GM12892 (cell line): ENCODE data around the gene ZCCHC8. TPM values are rescaled to one million over a fixed set of nuclear protein-coding genes. Genes with fewer than 3 reads are reported as not detected.
A peak's percentile ranks its signal among the peaks of the same experiment; 100 is the strongest.

Source experiments
- DNase-seq: peaks from one replicate; pipeline ENCODE4 v3.0.0; 2011; ENCODE audit not compliant: insufficient read length
- FAIRE-seq: peaks from 2 replicates; lab custom pipeline; 2011; peaks lifted over from hg19 to GRCh38; lab: Jason Lieb, UNC
- POLR2A ChIP-seq: IDR thresholded peaks from 2 replicates; pipeline ENCODE4 v1.6.1; 2011; ENCODE audit warnings: low read depth, low read length, control low read depth
- POLR2AphosphoS5 ChIP-seq: IDR thresholded peaks from 2 replicates; pipeline ENCODE4 v1.6.1; 2011; ENCODE audit warnings: low read depth, low read length, control low read depth
- TAF1 ChIP-seq: IDR thresholded peaks from 2 replicates; pipeline ENCODE4 v1.6.1; 2011; ENCODE audit warnings: low read depth, mild to moderate bottlenecking, control low read depth, low read length, borderline replicate concordance
- polyA plus RNA-seq: library from polyadenylated mRNA; unstranded; fragments of >200 nt; gene quantifications from one replicate; pipeline ENCODE4 v1.2.1, GENCODE V29; 2012; ENCODE audit warnings: missing spikeins, inconsistent platforms; ENCODE audit not compliant: missing spikeins

Gene ZCCHC8
- polyA plus RNA-seq: 23.6 TPM

- peak; percentile 83 for TF ChIP-seq TAF1
- peak; percentile 89; the same call in 1 of the 2 replicates for TF ChIP-seq POLR2A
- peak; percentile 82 for TF ChIP-seq POLR2AphosphoS5
- peak; percentile 97 for FAIRE-seq
- DNase-seq: peak; percentile 75
Observed at GRCh38 chr12:122500685-122501488, at the start of gene ZCCHC8. ZCCHC8 (minus strand) TSS chr12:122500932; CDS start chr12:122500840, 92 bp downstream.

DNA sequence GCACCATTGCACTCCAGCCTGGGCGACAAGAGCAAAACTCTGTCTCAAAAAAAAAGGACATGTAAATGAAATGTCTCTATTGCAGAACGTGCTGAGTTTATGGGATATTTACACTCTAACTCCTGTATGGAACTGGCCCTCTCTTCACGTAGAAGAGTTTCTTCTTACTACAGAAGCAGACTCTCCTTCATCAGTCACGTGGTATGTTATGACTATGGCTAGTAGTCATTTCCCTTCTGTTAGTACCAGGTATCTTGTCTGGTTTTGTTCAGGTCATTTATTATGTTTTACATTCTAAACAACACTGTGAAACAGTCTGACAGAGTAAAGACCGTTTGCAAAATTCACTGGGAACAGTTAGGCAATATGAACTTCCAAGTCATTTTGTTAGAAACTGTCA, 46.6 kb upstream of the ZCCHC8 start:
- TF ChIP-seq POLR2A: no peak
- no peak for TF ChIP-seq TAF1
- TF ChIP-seq POLR2AphosphoS5: no peak
- FAIRE-seq (no peak), DNase-seq (no peak)

DNA sequence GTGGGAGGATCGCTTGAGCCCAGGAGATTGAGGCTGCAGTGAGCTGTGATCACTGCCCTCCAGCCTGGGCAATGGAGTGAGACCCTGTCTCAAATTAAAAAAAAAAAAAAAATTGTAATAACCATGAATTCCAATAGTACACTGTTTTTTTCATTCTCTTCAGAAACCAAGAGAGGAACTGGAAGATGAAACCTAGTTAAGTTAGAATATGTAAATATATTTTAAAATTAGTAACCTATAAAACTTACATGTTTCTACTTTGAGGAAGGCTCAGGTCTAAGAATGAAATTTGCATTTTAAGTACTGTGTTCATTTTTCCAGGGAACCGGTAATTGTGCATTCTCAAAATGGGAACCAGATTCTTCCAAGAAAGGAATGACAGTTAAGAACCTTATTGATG, 45.1 kb upstream of the ZCCHC8 start:
- DNase-seq (no peak), FAIRE-seq (no peak)
- TF ChIP-seq TAF1 (no peak), POLR2A (no peak), POLR2AphosphoS5 (no peak)

DNA sequence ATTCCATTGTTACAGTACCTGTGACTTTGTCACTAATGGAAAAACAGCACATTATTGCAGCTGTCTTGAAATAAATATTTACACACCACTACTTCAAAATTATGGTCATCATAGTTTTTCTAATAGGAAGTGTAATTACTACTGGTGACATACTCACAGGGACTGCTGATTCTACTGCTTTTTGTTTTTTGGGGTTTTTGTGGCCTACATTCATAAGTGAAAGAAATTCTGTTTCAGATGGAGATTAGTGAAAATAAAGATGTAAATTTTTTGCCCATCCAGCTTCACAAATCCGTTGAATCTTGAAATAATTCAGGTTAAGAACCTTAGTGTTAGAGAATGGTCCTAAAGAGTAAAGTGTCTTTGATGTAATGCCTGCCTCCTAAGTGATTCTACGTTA, 43.8 kb upstream of the ZCCHC8 start:
- FAIRE-seq (peak; percentile 76), DNase-seq (no peak)
- no peak for TF ChIP-seq TAF1
- no peak for TF ChIP-seq POLR2A
- no peak for TF ChIP-seq POLR2AphosphoS5

- FAIRE-seq (no peak), DNase-seq (no peak)
- TF ChIP-seq POLR2AphosphoS5 (no peak), POLR2A (no peak)
Observed at GRCh38 chr12:122538496-122538895, 37.8 kb upstream of the ZCCHC8 start.

DNA sequence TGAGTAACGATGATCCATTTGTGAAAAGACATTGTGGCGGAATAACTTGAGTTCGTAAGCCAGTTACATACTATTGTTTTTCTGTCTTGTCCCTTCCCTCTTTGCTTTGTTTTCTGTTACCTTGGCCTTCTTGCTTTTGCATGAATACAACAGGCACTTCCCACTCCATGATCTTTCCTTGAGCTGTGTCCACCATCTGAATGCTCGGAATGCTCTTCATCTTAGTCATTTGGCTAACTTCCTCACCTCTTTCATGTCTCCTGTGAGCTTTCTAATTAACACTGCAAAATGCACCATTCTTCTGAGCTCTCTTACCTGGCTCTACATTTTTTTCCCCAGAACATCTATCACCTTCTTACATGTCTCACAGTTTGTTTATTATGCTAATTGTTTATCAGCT, 36.3 kb upstream of the ZCCHC8 start:
- TF ChIP-seq POLR2A (no peak), POLR2AphosphoS5 (no peak), TAF1 (no peak)
- no peak for FAIRE-seq
- no peak for DNase-seq

DNA sequence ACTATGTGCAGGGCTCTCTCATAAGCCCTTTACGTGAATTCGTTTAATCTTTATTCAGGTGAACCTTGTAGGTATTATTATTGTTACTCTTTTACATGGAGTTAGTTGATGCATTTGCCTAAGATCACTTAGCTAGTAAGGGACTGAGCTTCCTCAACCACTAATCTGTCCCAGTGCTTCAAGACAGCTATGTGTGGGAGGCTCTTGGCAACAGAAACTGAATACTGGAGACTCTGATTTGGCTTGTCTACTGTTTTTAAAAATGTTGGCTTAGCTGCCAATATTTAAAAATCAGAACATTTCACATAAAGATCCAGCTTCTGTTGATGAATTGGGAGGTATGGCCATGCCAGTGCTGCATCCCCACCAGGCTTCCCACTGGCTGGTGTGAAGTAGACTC, 33.1 kb upstream of the ZCCHC8 start:
- TF ChIP-seq POLR2AphosphoS5 (no peak), TAF1 (no peak), POLR2A (no peak)

GRCh38 chr12:122528992-122529391, 28.3 kb upstream of the ZCCHC8 start:
- TF ChIP-seq POLR2AphosphoS5: no peak
- no peak for TF ChIP-seq POLR2A
- TF ChIP-seq TAF1: no peak
- DNase-seq (no peak), FAIRE-seq (no peak)

More for the DNA sequence above, 33.1 kb upstream of the ZCCHC8 start:
- DNase-seq (no peak), FAIRE-seq (no peak)

DNA sequence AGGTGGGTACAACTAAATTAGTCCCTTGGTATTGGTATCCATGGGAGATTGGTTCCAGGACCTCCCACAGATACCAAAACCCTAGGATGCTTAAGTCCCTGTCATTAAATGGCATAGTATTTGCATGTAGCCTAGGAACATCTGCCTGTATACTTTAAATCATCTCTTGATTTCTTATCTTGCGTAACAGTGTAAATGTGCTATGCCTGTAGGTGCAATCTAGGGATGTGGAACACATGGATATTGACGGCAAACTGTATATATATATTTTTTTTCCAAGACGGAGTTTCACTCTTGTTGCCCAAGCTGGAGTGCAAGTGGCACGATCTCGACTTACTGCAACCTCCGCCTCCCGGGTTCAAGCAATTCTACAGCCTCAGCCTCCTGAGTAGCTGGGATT, 27.9 kb upstream of the ZCCHC8 start:
- TF ChIP-seq POLR2AphosphoS5 (no peak), POLR2A (no peak), TAF1 (no peak)
- DNase-seq: no peak
- FAIRE-seq: no peak

DNA sequence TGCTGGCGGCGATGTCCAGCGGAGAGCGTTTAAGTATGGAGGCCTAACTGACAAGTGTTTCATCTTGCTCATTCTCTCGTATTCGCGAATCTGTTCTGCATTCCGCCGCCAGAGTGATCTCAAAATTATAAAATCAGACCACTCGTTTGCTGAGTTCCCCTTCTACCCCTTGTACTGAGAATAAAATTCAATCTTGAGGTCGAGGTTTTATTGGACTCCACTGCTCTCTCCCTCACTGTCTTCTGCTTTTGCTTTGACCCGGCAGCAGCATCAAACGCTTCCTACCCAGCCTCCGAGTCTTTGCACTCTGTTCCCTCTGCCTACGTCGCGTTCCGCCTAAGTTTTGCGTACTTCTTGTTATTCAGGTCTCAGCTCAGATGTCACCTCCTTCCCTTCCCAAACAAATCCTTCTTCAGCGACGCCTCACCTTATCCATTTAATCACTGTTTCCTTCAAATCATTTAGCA, 26.8 kb upstream of the ZCCHC8 start:
- DNase-seq: no peak
- TF ChIP-seq TAF1 (no peak), POLR2AphosphoS5 (no peak), POLR2A (no peak)
- peak; percentile 14 for FAIRE-seq

DNA sequence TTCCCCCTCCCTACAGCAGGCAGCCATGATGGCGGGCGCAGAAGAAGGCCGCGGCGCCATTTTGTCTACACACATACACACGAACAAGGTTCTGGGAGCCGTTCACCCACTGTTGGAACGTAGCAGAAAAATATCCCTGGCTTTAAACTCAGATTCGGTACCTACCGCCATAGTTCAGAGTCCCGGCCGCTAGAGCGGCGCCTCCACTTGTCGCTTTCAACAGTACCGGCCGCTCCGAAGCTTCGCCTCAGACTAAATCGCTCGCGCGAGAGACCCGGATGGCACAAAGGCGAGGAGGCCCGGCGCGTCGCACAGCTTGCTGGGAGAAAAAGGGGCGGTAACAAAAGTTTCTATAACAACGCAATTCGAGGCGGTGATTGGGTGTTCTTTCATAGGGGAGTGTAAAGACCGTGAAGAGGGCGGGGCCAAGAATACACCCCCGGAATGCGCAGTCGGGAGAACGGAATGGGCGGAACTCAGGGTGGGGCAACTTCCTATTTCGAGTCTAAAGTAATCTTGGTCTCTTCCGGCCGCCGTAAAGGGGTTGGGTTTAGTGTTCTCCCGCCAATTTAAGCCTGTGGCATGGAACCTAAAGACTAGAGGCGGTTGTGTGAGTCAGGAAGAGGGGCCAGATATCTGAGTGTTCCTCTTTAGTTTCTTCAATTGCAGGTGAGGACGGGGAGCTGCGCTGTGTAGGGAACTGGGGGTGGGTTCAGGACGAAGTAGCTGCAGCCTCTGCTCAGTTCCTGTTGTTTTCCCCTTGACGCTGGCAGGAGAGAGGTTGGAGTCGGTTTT, 26.1 kb upstream of the ZCCHC8 start, which contains the start of the genes KNTC1 and RSRC2:
TSS of gene KNTC1 (plus strand) at position 567 of the 795 bp plus-strand sequence. CDS start 2,815 bp downstream, outside the sequence.
TSS of gene RSRC2 (minus strand) at position 254 of the 795 bp plus-strand sequence. CDS start at position 171, 83 bp downstream.
- peak; percentile 85 for FAIRE-seq
- TF ChIP-seq TAF1: peak; percentile 90
- peak; percentile 99 for TF ChIP-seq POLR2A
- TF ChIP-seq POLR2AphosphoS5: peak; percentile 98
- peak; percentile 72 for DNase-seq
